ENCODE data around the gene YIF1B.
"Not testable (repeated sequence)": the region's sequence is repeated elsewhere in the genome, so short reads cannot be mapped to it uniquely, and the experiment has no call there.

YIF1B gene, protein sequence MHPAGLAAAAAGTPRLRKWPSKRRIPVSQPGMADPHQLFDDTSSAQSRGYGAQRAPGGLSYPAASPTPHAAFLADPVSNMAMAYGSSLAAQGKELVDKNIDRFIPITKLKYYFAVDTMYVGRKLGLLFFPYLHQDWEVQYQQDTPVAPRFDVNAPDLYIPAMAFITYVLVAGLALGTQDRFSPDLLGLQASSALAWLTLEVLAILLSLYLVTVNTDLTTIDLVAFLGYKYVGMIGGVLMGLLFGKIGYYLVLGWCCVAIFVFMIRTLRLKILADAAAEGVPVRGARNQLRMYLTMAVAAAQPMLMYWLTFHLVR

GRCh38 chr19:38315657-38316476 is at the start of gene YIF1B:
TSS of gene YIF1B (minus strand) at chr19:38315947. CDS start at chr19:38315917, 30 bp downstream.
- in situ Hi-C loops (cut with MboI; ENCODE audit: low sequenced_read_pairs) = no loop called here

DNA sequence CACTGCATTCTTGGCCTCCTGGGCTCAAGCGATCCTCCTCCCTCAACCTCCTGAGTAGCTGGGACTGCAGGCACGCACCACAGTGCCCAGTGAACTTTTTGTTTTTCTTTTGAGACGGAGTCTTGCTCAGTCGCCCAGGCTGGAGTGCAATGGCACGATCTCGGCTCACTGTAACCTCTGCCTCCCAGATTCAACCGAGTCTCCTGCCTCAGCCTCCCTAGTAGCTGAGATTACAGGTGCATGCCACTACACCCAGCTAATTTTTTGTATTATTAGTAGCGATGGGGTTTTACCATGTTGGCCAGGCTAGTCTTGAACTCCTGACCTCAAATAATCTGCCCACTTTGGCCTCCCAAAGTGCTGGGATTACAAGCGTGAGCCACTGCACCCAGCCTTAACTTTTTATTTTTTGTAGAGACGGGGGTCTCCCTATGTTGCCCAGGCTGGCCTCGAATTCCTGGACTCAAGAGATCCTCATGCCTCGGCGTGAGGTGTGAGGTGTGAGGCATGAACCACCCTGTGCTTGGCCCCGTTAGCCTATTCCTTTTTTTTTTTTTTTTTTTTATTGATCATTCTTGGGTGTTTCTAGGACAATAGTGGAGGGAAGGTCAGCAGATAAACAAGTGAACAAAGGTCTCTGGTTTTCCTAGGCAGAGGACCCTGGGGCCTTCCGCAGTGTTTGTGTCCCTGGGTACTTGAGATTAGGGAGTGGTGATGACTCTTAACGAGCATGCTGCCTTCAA is 47.4 kb upstream of the YIF1B start:
- in situ Hi-C loops (cut with MboI; ENCODE audit: low sequenced_read_pairs) = not testable (repeated sequence)

DNA sequence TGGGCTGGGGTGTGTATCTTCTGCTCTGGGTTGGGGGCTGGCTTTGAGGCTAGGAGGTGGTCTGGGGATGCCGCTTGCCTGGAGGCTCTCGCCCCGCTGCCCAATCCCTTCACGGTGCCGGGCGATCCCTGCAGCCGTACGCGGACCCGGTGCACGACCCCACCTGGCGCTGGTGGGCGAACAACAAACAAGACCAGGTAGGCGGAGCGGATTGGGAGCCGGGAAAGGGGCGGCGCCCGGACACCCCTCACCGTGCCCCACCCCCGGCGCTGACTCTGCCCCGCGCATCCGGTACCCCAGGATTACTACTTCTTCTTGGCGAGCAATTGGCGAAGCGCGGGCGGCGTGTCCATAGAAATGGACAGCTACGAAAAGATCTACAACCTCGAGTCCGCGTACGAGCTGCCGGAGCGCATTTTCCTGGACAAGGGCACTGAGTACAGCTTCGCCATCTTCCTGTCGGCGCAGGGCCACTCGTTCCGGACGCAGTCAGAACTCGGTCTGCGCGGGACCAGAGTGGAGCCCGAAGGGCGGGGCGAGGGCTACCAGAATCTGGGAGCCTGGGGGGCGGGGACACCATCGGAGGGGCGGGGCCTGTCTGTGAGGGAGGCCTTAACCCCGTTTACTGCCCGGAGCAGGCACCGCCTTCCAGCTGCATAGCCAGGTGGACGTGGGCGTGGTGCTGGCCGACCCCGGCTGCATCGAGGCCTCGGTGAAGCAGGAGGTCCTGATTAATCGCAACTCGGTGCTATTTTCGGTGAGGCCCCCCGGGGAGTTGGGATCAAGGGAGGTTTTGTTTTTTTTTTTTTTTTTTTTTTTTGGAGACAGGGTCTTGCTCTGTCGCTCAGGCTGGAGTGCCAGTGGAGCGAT is 46.6 kb upstream of the YIF1B start:
- in situ Hi-C loops (cut with MboI; ENCODE audit: low sequenced_read_pairs) = no loop called here

- in situ Hi-C loops (cut with MboI; ENCODE audit: low sequenced_read_pairs) = no loop called here
Observed at GRCh38 chr19:38361633-38362075, 45.9 kb upstream of the YIF1B start.

DNA sequence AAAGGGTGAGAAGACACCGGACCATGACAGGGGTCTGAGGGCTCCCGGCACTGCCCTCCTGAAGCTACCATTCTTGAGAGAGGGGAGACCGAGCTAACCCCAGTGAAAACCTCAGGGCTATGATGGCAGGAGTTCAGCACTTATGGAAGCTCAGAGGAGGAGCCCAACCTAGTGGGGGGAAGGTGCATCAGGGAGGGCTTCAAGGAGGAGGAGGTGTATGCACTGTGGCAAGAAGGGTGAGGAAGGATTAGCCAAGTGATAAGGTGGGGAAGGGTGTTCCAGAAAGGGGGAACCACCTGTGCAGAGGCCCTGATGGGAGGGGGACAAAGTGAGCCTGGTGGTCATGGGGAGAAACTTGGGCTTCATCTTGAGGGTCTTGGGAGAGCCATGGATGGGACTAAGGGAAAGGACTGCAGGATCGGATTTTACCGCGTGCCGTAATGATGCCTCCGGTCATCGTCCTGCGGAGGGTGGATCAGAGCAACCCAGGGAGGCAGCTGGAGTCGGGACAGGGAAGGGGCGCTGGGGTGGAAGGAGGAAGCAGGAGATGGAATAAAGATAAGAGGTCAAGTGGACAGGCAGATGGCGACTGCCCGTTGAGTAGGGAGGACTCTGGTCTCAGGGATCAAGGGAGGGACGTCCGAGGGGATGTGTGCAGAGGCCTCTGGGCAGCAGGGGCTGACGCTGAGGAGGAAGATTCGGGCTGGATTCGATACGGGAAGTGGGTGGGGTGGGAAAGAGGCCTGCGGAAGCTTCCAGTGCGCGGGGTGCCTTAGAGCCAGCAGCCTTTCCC is 45.3 kb upstream of the YIF1B start:
- in situ Hi-C loops (cut with MboI; ENCODE audit: low sequenced_read_pairs) = no loop called here

- in situ Hi-C loops (cut with MboI; ENCODE audit: low sequenced_read_pairs) = no loop called here
Observed at GRCh38 chr19:38360351-38360750, 44.6 kb upstream of the YIF1B start.

- in situ Hi-C loops (cut with MboI; ENCODE audit: low sequenced_read_pairs) = no loop called here
Observed at GRCh38 chr19:38359242-38360021, 43.7 kb upstream of the YIF1B start.

DNA sequence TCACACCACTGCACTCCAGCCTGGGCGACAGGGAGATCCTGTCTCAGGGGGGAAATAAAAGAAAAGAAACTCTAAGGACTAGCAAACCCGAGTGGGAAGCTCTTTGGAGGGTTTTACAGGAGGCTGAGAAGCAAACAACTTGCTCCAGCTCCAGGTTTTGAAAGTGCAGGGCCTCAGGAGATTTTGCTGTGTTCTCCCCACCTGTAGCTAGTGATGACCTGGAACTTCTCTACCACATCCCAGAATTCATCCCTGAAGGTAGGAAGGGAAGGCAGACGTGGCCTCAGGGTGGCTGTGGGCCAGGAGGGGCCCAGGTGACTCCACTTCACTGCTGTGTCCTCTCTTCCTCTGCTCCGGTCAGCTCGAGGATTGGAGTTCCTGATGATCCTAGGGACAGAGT is 42.3 kb upstream of the YIF1B start:
- in situ Hi-C loops (cut with MboI; ENCODE audit: low sequenced_read_pairs) = no loop called here

DNA sequence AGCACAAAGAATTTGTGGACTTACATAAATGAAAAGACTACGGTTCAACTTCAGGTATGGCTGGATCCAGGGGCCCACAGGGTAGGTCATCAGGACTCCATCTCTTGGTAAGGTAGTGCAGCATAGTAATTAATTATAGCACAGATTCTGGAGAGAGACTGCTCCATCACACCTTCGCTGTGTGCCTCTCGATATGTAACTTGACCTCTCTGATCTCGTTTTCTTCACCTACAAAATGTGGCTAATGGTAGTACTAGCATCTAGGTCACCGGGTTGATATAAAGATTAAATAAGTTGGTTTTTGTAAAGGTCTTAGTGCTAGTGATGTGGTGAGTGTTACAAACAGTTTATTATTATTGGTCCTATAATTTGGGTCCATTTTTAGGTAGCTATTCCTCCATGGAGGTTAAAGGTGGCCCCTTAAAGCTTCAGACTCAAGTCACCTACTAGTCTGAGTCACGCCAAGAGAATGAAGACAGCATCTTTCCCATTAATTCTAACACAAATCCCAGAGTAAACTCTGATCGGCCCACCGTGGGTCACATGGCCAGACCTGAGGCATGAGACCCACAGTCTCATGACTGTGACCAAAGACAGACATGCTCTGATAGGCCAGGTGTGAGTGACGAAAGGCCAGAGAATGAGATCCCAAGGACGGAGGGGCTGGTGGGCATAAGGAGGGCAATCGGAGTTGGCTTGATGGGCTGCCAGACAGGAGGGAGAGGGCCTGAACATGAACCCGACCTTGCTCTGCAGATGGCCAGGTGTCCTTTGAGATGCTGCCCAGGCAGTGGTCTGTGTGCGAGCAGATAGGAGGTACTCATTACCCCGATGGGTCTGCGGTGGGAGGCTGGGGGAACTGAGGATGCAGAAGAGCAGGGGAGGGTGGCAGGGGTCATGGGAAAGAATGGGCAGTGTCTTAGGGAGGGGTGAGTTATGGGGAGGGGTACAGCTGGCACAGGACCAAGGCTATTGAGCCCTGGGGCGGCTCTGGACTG is 40.3 kb upstream of the YIF1B start:
- in situ Hi-C loops (cut with MboI; ENCODE audit: low sequenced_read_pairs) = no loop called here

DNA sequence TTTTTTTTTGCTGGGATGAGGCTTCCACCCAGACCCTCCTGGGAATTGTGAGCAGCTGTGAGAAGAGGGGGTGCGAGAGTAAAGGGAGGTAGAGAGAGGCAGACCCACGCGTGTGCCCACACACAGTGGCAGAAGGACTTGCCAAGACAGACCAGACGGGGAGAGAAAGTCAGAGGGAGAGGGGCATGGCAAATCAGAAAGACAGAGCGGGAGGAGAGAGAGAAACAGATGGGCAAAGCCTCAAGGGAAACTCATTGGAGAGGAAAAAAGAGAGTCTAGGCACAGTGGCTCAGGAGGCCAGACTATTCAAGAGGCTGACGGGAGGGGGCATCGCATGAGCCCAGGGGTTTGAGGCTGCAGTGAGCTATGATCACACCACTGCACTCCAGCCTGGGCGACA is 36.9 kb upstream of the YIF1B start:
- in situ Hi-C loops (cut with MboI; ENCODE audit: low sequenced_read_pairs) = no loop called here

- in situ Hi-C loops (cut with MboI; ENCODE audit: low sequenced_read_pairs) = no loop called here
Observed at GRCh38 chr19:38351865-38352395, 36.2 kb upstream of the YIF1B start.

DNA sequence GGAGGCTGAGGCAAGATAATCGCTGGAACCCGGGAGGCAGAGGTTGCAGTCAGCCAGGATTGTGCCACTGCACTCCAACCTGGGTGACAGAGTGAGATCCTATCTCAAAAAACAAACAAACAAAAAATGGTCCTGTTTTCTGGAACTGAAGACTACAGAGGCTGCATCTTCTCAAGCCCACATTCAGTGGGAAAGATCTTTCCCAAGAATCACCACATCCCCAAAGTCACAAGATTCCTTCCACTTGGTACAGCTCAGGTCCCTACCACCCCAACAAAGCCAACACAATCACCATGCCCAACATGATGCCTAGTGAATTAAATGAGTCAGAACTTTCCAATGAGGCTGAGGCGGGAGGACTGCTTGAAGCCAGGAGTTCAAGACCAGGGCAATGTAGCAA is 35.1 kb upstream of the YIF1B start:
- in situ Hi-C loops (cut with MboI; ENCODE audit: low sequenced_read_pairs) = no loop called here

- in situ Hi-C loops (cut with MboI; ENCODE audit: low sequenced_read_pairs) = no loop called here
Observed at GRCh38 chr19:38346837-38347236, 31.1 kb upstream of the YIF1B start.

DNA sequence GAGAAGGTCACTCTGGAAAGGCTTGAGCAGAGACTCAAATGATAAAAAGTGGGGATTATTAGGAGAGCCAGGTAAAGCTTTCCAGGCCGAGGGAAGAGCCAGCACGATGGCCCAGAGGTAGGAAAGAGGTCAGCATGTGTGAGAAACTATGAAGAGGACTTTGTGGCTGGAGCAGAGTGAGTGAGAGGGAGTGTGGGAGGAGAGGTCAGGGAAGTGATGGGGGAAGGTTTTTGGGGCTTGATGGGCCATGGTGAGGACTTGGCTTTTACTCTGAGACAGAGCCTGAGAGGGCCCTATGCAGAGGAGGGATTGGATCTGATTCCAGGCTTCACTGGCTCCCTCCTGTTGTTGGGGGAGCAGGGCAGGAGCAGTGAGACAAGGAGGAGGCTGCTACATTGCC is 25.2 kb upstream of the YIF1B start:
- in situ Hi-C loops (cut with MboI; ENCODE audit: low sequenced_read_pairs) = no loop called here

DNA sequence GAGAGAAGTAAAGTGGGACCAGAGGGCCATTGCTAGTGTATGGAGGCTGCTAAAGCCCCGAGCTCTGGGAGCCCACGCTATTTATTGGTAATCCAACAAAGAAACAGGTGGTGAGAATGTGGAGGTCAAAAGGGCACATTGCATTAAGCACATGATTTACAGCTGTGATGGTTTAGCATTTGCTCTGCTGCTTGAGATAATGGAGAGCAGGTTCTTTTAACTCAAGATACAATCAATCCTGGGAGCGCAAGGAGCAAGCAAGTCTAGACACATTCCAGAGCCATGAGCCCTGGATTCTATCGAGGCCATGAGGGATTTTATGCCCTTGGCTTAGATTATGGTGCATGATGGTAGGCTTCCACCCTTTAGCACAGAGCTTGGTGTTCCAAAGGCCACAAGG is 23.3 kb upstream of the YIF1B start:
- in situ Hi-C loops (cut with MboI; ENCODE audit: low sequenced_read_pairs) = not testable (repeated sequence)

DNA sequence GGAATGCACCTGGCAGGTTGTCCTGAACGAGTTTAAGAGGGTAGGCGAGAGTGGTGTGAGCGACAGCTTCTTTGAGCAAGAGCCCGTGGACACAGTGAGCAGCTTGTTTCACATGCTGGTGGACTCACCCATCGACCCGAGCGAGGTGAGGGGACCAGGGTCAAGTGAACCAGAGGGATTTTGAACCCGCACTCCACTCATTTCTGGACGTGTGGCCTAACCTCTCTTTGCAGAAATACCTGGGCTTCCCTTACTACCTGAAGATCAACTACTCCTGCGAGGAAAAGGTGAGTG is 21.6 kb upstream of the YIF1B start:
- in situ Hi-C loops (cut with MboI; ENCODE audit: low sequenced_read_pairs) = no loop called here

- in situ Hi-C loops (cut with MboI; ENCODE audit: low sequenced_read_pairs) = no loop called here
Observed at GRCh38 chr19:38336638-38337359, 21.1 kb upstream of the YIF1B start.

Data from hTERT RPE-1 (cell line).